Lung microvascular endothelial cell (primary cell): ENCODE results near the gene SLC25A13. TPM values are rescaled to one million over a fixed set of nuclear protein-coding genes. Genes with fewer than 3 reads are reported as not detected.

Source experiments
- DNase-seq, 2 donors: peaks; one replicate each; pipeline versions ENCODE4 v3.0.0 to v3.0.0-alpha.2; 2010; ENCODE audit warnings: low read depth in 2 of 2
- total RNA-seq: library from RNA; depleted of rRNA; stranded (reverse); fragments of >200 nt; gene quantifications from 2 replicates; pipeline ENCODE4 v1.2.1, GENCODE V29; 2014

SLC25A13 gene
- total RNA-seq, 1 donor from 2014 or later = 23.2 TPM

DNA sequence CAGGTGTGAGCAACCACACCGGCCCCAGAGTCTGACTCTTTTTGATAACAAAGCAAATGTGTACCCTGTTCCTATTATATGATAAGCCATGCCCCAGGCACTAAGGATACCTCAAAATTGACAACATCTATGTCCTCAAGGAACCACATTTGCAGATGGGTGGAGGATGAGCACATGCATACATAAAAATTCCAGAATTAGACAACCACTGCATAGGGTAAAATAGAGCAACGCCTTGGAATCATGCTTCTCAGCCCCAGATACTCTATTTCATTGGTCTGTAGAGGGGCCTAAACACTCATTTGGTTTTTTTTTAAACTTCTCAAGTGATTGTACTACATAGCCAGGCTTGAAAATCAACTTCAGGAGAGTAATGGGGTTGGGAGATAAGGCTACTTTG, 78.7 kb downstream of the SLC25A13 start:
- DNase-seq = no peak

DNA sequence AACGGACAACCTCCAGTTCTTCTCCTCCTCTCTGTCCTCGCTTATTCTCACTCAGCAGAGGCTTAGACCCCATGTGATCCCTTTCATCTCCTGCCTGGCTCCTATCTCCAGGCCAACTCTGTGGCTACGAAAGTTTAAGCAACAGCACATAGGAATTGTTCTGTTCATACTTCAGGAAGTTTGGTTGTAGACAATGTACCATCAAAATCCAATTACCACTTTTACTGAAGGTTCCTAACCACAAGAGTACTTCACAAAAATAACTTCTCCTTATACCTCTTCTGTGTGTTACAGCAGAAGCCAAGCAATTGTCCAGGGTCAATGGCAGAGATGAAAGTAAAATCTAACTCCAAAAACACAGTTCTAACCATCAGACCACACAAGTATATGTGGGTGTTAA, 80.0 kb downstream of the SLC25A13 start:
- DNase-seq = no peak

DNA sequence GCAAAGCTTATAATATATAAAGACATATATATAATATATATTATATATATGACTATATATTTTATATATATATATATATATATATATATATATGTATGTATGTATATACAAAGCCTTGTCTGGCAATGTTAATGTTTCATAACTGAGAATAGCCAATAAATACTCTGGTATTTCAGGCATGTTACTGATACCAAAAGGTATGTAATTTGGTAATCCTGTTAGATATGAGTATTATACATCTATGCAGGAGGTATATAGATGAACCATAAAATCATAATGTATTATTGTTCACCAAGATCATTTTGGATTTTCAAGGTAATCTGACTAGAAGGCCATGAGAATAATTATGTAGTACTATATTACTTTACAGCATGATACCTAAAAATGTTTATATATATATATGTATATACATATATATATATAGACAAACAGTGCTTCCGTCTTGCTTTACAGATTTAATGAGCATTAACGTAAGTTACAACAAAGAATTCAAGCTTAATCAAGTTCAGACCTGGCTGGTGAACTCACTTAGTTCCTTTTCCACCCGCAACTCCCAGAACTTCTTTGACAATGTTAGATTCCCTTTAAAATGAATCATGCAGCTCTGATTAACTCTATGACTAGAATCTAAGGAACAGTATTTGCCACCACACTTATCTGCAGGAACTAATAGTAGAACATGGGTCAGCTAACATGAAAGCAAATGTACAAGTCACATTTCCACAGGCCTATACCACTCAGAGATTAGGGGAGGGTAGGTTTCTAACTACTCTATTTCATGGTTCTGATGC, 82.7 kb downstream of the SLC25A13 start:
- DNase-seq = peak in 1 of 2 donors; percentile 31

DNA sequence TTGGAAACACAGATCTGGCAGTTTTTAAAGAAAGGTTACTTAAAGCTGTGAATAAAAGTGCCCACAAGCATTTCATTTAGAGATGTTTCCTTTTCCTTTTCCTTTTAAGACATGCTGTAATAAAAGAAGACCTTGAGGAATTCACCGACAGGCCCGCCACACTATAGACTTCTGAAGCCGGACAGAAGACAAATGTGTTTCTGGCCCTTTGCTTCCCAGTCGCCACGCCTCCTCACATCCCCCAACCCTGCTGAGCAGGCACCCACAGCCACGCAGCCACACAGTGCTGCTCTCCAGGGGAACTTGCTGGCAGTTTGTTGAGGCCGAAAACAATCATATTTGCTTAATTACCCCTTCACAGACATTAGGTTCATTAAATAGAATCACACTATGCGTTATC, 83.4 kb downstream of the SLC25A13 start:
- DNase-seq = peak in 1 of 2 donors; percentile 87

DNA sequence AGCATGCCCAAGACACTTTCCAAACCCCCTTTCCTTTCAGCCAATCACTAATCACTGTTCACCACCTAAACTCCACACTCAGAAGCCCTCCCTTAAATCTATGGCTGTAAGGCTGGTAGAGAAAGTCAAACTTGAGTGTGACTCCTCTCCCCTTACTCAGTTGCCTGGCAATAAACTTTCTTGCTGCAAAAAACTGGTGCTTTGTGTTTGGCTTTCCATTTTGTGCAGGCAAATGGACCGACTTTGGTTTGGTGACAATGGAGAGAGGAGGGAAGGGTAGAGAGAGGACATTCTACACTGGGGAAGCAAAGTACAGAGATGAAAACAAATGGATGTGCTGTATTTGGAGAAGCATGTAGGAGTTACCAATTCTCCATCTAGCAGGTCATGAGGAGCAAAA, 84.9 kb downstream of the SLC25A13 start:
- no peak for DNase-seq

DNA sequence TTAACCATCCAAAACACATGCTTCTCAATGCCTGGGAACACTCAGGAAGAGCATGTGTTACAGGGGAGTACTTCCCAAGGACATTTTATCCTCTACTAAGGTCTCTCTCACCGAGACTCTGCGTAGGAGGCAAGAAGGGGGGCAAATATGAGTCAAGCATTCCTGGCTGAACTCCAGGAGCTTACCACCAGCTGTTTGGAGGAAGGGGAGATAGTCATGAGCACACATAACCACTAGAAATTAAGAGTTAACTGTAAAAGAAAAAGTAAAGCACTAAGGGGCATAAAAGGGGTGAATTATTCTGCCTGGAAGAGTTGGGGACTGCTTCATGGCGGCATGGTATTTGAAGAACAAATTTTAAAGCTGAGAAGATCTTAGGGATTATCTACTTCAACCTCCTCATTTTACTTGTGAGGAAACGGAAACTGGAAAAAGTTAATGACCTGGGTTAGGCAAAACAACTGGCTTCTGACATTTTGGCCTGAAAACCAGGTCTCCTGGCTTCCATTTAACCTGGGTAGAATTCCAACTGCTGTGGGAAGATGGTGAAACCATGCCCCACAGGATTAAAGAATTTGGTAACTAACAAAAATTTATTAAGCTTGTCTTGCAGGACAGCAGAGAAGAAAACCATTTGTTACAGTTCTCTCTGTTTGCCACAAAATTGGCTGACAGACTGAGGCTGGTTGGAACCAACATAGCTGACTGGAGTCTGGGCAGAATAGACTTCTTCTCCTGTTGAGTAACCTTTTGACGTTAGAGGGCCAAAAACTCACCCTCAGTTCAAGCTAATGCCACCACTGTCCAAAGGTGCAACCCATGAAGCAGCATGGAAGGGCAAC, 85.5 kb downstream of the SLC25A13 start:
- DNase-seq = peak; percentile 80 to 96

DNA sequence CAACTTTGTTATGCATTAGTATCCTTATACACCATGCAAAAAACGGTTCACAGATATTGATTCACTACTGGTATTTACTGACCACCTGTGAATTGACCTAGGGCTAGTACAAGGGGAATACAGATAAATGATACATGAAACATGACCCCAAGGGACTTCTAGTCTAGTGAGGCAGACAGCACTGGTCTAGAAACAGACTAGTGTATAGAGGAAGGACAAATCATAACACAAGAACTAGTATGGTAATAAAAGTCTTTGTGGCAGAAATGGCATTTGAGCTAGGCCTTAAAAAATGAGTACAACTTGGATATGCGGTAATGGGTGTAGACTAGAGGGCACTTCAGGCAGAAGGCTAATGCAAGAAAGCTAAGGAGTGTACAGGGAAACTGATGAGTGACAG, 86.6 kb downstream of the SLC25A13 start:
- DNase-seq = no peak

DNA sequence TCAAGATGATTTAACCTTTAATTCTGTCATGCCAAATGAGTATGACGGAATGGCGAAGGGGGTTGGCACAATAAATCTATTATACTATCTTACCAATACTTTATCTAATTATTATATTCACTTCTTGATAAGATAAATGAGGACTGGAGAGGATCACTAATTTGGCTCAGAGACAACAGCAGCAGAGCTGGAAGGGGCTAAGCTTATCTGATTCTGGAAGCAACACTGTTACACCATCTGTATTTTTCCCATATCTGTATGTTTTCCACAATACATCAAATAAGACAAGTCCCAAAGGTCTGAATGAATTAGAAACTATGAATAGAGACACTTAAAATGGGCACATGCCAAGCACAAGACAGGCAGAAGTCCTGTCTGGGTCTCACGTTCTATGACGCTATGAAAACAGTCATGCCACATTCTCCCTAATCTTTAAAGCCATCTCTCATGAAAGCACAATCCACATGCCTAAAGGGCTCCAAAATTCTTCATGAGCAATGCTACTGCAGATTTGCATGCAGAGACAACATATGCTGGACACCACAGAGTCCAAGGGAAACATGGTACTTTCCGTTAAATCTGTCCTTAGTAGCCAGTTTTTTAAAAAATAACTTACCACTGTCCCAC, 88.3 kb downstream of the SLC25A13 start:
- no peak for DNase-seq

DNA sequence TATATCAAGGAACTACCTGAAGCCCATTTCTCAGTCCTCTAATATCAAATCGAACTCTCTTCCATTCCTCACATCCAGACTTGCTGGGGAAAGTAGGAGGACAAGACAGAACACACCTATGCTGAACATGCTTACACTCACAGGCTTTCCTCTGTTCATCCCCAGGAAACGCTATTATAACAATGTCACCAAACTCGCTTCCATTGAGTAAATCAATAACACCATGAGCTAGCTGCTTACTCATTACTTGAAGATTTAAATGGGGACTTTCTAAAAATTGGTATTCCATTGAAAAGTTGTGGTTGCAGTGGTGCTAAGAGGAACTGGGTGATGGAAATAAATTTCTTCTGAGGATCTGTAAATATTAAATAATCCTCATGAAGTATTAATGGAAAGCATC, 88.8 kb downstream of the SLC25A13 start:
- DNase-seq = no peak

DNA sequence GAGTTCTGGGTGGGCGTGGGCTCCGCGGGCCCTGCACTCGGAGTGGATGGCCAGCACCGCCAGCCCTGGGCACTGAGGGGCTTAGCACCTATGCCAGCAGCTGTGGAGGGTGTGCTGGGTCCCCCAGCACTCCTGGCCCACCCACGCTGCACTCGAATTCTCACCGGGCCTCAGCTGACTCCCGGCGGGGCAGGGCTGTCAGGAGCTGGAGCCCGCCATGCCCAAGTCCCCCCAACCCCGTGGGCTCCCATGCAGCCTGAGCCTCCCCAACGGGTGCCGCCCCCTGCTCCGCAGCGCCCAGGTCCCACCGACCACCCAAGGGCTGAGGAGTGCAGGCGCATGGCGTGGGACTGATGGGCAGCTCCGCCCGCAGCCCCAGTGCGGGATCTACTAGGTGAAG, 93.1 kb downstream of the SLC25A13 start:
- DNase-seq = no peak

DNA sequence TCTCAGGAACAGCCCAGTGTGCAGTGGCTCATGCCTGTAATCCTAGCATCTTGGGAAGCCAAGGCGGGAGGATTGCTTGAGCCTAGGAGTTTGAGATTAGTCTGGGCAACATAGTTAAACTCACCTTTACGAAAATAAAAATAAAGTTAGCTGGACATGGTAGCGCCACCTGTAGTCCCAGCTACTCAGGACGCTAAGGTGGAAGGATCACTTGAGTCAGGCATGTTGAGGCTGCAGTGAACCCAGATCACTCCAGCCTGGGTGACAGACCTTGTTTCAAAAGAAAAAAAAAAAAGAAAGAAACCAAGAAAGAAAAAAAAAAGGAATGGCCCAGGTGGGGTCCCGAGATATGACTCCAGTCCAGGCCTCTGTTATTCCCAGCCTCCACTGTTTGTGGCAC, 96.6 kb downstream of the SLC25A13 start:
- no peak for DNase-seq

DNA sequence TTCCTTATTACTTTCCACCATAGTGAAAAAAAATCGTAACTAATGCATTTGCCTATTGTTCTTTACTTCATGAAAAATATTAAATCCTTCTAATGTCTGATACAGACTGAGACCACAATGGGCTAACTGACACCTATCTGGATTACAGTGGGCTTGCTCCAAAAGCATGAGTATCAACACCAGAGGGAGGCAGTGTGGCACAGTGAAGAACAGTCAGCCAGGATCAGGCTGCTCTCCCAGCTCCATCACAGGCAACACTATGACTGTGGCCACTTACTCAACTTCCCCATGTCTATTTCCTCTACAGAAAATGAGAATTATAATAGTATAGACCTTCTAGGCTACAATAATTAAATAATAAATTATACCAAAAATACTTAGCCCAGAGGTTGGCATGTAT, 97.2 kb downstream of the SLC25A13 start:
- DNase-seq = peak; percentile 57 to 71

DNA sequence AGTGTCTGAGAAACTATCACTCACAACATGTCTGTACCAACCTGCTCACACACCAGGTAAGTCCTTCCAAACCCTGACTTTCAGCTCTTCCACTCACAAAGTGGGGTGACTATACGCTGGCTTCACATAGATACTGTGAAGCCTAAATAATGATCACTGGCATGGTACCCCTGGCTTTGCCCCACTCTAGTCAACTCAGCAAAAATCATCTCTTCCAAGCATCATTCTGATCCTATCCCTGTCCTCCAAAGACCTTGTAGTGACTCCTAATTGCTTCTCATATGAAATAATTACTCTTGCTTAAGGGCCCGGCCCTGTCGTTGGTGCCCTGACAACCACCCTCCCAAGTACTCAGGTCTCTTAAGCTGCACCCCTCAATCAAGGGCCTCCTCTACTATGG, 97.8 kb downstream of the SLC25A13 start:
- DNase-seq = no peak

DNA sequence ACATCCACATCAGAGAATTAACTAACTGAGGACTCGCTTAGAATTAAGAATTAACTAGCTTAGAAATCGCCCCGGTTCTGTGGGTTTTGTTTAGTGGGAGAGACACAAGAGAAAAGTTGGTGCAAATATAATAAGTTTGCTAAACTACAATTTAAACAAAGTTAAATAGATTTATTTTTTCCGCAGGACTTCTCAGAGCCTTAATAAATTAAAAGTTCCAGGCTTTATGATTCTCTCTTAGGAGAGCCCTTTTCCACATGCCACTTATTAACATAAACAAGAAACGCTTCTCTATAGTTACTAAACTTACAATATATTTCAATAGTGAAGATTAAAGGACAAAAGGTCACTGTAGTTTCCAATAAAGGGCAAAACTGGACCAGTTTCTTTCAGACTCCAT, 100.0 kb downstream of the SLC25A13 start:
- no peak for DNase-seq

DNA sequence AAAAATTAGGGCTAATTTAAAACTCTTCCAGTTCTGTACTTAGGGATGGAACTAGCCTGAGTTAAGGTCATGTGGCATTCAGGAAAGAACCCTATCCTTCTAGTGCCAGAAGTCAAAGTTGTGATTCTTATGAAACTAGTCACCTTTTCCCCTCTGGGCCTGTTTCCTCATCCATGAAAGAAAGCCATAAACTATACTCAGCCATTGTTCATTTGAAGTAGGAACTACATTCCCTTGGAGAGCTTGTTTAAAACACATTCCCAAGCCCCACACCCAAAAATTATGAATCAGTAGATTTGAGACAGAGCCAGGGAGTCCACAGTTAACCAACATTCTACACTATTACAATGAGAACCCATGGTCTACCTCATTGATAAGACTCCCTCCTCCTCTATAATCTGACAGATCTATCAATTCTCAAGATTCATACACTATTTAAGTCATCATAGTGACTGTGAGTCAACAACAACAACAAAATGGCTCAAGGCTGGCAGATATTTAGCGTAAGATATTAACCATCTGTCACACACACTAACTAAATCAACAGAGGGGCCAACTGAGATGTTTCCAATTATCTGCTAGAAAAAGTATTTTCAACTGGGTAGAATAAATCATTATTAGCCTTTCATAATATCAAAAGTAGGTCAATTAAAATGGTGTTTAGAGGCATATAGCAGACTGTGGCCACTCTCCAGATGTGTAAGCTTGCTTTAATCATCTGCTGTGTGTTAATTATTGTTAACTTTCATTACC, 102.3 kb downstream of the SLC25A13 start:
- DNase-seq = peak; percentile 41 to 55

DNA sequence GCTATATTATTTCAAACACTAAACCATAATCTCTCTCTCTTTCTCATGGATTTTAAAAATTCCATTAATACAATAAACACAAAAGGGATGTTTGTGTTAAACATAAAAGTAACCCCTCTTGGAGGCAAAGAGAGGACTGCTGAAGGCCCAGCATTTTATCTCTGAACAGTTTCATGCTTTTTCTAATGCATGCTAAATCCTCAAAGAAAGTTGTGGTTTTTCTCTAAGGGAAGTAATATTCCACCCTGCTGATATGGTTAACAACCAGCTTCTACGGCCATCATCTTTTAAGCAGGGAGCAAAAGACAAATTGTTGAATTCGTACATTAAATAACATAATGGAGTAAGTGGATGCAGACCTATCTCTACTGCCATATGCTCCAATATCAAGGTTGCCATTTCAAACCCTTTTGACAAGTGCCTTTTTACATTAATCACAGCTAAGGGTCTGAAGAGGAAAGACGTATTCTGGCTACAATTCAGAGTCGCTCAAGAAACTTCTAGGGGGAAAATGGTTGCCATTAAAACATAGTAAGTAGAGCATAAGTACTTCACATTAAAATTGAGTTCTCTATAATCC, 103.1 kb downstream of the SLC25A13 start:
- DNase-seq = no peak

DNA sequence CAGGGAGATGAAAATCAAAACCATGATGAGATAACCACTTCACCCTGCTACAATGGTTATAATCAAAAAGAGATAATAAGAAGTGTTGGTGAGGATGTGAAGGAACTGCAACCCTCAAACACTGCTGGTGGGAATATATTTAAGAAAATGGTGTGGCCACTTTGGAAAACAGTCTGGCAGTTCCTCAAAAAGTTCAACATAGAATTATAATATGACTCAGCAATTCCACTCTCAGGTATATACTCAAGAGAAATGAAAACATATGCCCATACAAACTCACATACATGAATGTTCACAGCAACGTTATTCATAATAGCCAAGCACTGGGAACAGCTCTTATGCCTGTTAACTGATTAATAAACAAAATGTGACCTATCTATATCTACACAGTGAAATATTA, 104.8 kb downstream of the SLC25A13 start:
- no peak for DNase-seq

DNA sequence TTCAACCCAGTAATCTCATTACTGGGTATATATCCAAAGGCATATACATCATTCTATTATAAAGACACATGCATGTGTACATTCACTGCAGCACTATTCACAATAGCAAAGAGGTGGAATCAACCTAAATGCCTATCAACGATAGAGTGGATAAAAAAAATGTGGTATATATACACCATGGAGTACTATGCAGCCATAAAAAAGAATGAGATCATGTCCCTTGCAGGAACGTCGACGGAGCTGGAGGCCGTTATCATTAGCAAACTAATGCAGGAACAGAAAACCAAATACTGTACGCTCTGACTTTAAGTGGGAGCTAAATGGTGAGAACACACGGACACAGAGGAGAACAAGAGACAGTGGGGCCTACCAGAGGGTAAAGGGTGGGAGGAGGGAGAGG, 105.5 kb downstream of the SLC25A13 start:
- DNase-seq = no peak

DNA sequence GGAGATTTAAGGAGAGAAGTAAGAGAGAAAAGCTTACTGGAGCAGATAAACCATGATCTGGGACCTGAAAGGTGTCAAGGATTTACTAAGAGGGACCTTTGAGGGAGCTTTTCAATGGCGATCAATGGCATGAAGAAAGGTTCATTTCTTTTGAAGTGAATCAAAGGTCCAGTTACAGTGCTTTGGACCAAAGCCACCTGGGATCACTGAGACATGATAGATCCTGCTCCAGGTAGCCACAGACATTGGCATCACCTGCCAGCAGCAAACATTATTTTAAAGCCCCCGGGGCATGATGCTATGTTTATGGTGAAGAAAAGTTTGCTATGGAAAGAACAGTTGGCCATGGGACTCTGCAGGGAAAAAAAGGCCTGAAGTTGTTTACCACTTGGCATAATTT, 109.4 kb downstream of the SLC25A13 start:
- no peak for DNase-seq

DNA sequence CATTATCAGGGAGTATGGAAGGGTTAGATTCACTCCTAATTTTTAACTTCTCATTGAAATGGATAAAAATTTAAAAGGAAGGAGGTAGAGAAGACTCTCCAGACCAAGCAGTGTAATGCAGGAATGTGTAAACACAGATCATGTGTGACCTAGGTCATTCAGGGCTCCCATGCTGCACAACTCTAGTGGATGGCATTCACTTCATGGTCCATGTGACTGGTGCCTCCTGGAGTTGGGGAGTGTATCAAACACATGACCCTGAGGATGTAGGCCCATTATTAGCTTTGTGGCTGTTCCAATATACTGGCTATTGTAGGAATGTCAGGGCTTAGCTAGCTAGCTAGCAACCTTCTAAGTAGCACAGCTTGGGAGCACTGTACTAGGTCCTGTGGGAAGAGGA, 109.9 kb downstream of the SLC25A13 start:
- DNase-seq = no peak

DNA sequence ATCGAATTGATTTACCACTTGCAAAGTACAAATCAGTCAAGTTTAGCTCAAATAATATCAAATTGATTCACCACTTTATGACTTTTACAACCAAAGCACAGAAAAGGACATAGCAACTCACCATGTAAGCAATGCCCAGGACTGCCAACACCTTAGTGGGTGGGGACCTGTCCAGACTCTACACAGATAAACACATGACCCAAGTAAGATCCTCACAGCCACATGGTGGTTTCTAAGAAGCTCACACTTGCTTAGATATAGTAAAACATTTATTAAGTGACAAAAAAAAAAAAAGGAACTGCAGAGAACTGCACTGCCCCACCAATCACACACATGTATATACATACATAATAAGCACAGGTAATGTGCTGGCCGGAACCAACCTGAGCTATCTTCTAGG, 116.2 kb downstream of the SLC25A13 start:
- DNase-seq = no peak
